ENCODE results near the gene TANC1. TPM values are rescaled to one million over a fixed set of nuclear protein-coding genes. Genes with fewer than 3 reads are reported as not detected.

TANC1 gene
- polyA plus RNA-seq, 1 donor: 22.2 TPM

- no peak for DNase-seq (ENCODE audit: low read depth)
These were observed 256.9 kb downstream of the TANC1 start for GRCh38 chr2:159225025-159226016.

GRCh38 chr2:159226059-159226461 lies 257.6 kb downstream of the TANC1 start:
- no peak for DNase-seq (ENCODE audit: low read depth)

GRCh38 chr2:159226608-159227385 lies 258.4 kb downstream of the TANC1 start:
- no peak for DNase-seq (ENCODE audit: low read depth)

GRCh38 chr2:159227467-159227866 lies 259.0 kb downstream of the TANC1 start:
- DNase-seq (ENCODE audit: low read depth): no peak

DNA sequence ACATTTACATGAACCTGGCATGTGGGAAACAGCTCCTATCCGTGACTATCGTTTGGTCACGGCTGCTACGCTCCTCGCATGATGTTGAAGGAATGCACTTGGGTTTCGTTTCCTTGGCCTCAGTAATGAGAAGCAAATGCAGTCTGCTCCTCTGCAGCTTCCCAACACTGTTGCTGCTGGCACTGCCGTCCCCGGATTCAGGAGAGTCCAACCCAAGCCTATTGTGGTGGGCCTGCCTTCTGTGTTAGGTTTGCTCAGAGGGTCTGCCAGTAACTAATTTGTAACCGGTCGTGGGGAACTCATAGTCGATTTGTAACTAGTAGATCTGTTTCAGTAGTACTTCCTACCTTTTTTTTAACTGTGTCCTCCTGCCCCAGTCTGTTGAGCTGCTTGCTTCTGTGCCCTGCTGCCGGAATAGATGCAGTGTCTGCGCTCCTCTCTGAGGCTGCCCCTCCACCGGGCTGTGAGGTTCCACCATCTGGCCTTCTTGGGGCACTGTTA lies 259.7 kb downstream of the TANC1 start:
- no peak for DNase-seq (ENCODE audit: low read depth)

GRCh38 chr2:159229476-159230144 lies 261.2 kb downstream of the TANC1 start:
- no peak for DNase-seq (ENCODE audit: low read depth)

DNA sequence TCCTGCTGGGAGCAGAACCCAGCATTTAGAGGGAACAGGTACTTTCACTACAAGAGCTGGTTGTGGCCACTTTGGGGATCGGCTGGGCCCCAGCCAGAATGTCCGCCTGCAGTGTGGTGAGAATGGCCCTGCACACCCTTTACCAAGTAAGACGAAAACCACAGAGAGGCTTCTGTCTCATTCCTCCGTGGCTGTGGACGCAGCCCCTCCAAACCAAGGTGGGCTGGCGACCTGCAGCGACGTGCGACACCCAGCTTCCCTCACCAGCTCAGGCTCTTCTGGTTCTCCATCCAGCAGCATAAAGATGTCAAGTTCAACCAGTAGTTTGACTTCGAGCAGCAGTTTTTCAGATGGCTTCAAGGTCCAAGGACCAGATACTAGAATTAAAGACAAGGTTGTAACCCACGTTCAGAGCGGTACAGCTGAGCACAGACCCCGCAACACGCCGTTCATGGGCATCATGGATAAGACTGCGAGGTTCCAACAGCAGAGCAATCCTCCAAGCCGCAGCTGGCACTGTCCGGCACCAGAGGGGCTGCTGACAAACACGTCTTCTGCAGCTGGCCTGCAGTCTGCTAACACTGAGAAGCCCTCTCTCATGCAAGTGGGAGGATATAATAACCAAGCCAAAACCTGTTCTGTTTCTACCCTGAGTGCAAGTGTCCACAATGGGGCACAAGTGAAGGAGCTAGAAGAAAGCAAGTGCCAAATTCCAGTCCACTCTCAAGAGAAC lies 261.9 kb downstream of the TANC1 start:
- no peak for DNase-seq (ENCODE audit: low read depth)

DNA sequence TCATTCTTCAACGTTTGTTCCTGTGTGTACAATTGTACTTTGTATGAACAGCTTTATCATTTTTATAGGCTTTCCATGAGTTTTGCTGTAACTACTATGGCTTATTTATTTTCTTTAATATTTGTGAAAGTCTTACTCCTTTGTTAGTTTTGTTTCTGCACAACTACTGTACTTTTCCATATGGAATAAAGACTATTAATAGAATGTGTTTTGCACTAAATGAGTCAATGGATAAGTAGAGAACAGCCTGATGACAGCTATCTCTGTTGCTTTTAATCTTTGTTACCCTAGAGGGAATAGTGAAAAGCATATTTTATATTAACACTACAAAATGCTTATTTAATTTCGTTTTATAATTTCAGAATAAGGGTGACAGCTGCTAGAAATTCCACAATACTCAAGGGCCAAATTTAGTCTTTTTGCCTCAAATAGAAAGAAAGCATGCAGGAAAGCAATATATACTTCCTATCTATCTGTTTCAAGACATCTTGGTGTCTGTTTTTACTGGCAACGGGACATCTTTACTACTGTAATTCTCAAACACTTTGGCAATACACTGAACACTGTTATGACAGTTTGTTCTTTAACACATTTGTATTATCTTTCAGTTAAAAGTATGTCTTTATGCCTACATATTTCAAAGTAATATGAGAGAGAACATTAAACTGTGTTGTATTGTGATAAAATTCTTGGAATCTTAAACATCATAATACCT lies 264.2 kb downstream of the TANC1 start:
- DNase-seq (ENCODE audit: low read depth): no peak

DNA sequence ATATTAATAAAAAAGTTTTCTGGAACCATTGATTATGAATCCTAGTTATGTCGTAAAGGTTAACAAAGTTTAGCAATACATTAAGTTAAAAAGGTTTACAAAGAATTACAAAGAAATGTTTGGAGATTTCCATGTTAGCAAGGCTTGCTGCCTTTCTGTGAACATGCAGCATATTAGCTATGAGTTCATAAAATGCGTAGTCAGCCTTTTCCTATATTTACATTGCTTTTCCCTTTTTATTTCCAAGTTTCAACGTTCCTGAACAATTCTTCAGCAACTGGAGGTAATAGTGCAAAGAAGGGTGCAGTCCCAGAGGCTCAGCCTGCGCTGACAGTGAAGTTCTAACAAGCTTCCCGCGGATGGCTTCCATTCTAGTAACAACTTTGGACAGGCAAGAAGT lies 266.4 kb downstream of the TANC1 start:
- DNase-seq (ENCODE audit: low read depth): no peak

DNA sequence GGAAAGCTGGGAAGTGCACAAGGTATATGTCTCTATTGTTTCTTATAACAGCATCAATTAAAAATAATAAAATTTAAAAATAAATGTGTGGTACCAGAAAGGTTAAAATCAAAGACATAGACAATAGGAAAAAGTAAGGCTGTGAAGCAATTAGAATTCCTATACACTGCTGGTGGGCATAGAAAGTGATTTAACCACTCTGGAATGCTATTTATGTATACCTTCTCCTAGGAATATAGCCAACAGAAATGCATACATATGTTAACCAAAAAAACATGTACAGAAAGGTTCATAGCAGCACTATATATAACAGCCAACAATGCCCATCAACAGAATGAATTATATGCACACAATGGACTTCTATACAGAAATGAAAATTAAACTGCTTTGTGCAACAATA lies 275.1 kb downstream of the TANC1 start:
- no peak for DNase-seq (ENCODE audit: low read depth)

DNA sequence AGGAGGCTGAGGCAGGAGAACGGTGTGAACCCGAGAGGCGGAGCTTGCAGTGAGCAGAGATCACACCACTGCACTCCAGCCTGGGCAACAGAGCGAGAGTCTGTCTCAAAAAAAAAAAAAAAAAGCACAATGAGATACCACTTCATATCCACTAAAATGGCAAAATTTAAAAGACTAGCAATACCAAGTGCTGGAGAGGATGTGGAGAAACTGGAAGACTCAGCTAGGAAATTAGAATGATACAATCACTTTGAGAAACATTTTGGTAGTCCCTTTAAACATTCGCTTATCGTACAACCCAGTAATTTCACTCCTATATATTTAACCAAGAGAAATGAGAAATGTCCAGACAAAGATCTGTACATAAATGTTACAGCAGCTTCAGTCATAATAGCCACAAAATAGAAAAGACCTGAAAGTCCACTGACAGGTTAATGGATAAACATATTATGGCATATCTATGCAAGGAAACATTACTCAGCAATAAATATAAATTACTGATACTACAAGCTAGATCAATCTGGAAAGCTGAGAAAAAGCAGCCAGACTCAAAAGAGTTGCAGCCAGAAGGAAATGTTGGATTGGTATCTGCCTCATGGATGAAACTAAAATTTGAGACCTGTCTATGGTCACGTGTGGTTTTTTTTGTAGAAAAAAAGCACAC lies 278.0 kb downstream of the TANC1 start:
- DNase-seq (ENCODE audit: low read depth): no peak

DNA sequence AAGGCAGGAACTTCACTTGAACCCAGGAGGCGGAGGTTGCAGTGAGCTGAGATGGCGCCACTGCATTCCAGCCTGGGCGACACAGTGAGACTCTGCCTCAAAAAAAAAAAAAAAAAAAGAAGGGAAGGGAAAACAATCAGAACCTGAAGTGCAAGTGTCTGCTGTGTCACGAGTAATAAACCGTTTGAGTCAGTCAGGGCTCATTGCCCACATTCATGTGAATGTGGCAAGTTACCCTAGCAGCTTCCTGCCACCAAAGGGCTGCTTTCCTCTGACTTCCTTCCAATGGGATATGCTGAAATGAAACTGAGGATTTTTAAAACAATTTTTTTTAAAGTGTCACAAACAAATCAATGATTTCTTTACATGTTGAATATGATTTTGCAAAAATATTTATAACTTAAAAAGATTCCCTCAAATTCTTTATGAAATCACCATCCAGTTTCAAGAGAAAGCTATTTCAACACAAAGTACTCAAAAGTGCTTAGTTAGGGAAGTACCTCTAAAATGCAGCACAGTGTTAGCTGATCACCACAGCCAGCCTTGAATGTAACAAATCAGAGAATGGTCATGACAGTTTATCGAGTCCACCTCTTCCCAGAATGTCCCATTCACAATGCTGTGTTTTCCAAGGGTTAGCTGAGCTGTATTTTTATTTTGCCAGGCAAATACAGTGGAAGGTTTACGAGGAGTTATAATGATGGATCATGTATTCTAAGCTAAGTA lies 281.7 kb downstream of the TANC1 start:
- peak; percentile 22 for DNase-seq (ENCODE audit: low read depth)

DNA sequence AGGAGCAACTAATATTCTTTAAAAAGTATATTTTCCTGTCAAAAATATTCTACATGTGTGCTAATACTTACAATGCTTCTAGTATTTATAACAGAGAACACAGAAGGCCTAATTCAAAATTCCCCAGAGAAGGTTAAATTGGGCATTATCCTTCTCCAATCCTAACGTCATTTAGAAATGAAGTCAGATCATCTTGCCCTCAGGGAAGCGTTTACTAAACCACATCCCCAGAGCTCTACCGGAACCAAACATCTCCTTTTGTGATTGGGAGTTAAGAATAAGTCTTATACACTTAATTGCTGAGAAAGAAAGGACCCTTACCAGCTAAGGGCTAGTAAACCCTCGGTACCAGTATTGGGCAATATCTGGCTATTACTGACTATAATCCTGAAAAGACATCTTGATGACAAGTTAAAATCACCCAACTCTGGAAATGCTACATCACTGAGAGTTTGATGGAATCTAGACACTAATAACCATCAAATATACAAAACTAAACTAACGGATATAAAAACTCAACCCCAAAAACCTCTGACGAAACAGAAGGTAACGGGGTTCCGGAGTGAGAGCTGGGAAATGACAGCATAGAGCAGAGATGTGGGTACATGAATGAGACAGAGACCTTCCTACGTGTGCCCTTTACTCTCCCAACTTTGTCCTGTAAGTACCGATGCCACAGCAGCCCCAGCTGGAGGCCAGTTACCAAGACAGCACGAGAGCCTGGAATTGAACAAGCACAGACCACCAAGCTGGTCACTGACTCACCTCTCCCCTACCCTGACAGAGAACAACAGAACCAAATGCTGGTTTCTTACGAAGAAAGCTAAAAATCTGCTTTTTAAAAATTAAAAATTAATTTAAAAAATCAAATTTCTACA lies 283.1 kb downstream of the TANC1 start:
- DNase-seq (ENCODE audit: low read depth): no peak

DNA sequence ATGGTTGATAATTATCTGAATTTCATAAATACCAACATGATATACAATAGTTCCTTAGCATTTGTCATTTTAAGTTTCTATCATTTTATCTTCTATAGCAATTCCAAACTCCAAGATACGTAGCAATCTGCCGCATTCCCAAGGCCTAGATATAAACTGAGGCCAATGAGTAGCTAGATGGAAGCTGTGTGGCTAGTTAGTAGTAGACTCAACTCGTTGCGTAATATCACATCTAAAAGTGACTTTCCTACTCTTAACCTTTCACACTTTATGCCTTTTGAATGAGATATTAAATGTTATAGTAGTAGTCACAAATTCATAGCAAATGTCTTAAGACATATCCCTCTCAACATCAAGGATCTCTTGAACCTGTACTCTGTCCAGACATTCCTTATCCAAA lies 284.5 kb downstream of the TANC1 start:
- DNase-seq (ENCODE audit: low read depth): no peak

GRCh38 chr2:159256159-159256558 lies 287.7 kb downstream of the TANC1 start:
- no peak for DNase-seq (ENCODE audit: low read depth)

DNA sequence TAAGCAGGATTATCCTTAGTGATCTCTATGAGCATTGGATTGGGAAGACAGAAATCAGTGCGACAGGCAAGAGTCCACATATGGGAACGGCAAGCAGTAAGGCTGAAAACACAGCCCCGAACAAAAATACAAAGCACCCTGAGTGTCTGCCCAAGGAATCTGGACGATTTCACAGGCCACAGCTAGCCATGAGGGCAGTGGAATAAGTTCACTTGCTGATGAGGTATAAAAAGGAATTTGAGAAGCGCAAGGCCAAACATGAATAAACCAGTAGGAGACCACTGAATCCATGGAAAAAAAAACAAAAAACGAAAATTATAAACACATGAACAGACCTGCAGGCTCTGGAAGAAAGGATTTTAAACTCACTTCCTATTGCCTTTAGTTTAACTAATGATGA lies 293.8 kb downstream of the TANC1 start:
- no peak for DNase-seq (ENCODE audit: low read depth)

GRCh38 chr2:159262904-159263303 lies 294.5 kb downstream of the TANC1 start:
- no peak for DNase-seq (ENCODE audit: low read depth)

GRCh38 chr2:159265171-159265576 lies 296.7 kb downstream of the TANC1 start:
- no peak for DNase-seq (ENCODE audit: low read depth)

All from forelimb muscle (tissue), 1 donor.